ENCODE results near the gene TBC1D8. TPM values are rescaled to one million over a fixed set of nuclear protein-coding genes. Genes with fewer than 3 reads are reported as not detected.

The TBC1D8 gene
- total and polyA plus RNA-seq, 2 of the 8 experiments (the other 6 are each of a cell fraction or from before 2014, with no cell fraction given), result 20.8 to 21.8 TPM

DNA sequence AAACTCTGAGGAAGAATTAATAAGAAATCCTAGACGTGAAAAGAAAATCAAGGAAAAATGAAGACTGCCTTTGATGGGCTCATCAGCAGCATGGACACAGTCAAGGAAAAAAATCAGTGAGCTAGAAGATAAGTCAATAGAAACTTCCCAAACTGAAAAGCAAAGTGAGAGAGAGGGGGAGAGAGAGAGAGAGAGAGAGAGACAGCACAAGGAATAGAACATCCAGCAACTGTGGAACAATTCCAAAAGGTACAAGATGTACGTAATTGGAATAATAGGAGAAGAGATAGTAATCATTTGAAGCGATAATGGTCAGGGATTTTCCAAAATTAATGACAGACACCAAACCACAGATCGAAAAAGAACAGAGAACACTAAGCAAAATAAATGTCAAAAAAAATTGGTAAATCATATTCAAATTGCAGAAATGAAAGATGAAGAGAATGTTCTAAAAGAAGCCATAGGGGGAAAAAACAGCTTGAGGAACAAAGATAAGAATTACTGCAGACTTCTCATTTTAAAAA, 54.5 kb downstream of the TBC1D8 start:
- Histone ChIP-seq H2BK20ac (ENCODE audit: low read length) (no peak overlapping the region), H2AK5ac (ENCODE audit: low read depth, low read length) (no peak overlapping the region), H3K23me2 (ENCODE audit: low read depth, low read length) (no peaks in the 10 kb centered on the region), H2BK120ac (replicated peaks; ENCODE audit: low read depth, low read length) (no peak overlapping the region), H3K4me3 (ENCODE audit: extremely low read depth in 1 of 4, insufficient read depth in 2 of 4, low read depth in 3 of 4, low read length in 4 of 4) (no peak overlapping the region), H4K8ac (ENCODE audit: extremely low read depth, insufficient read depth, low read length) (no peak overlapping the region), H4K91ac (replicated peaks; ENCODE audit: insufficient read length, low read length) (no peak overlapping the region), H3K4me1 (replicated peaks in 1 of 4; ENCODE audit: control insufficient read depth in 3 of 4, insufficient read depth in 4 of 4, low read length in 3 of 4) (no peaks in the 10 kb centered on the region), H2BK15ac (ENCODE audit: low read length) (no peak overlapping the region), H3K36me3 (ENCODE audit: control insufficient read depth in 2 of 4, insufficient read depth in 4 of 4, low read length in 3 of 4) (no peaks in the 10 kb centered on the region), H3K9ac (replicated peaks in 1 of 4; ENCODE audit: extremely low read depth in 1 of 4, low read depth in 3 of 4, low read length in 3 of 4) (no peak overlapping the region), H3K14ac (ENCODE audit: insufficient read length) (no peak overlapping the region), H2BK12ac (ENCODE audit: low read depth, low read length) (no peak overlapping the region), H2AFZ (ENCODE audit: low read length) (no peak overlapping the region), H3K56ac (replicated peaks; ENCODE audit: insufficient read length, low read depth, low read length) (no peak overlapping the region), H3K79me1 (ENCODE audit: low read depth, low read length) (peaks cover 2% of the 10 kb centered on the region; the same call in 1 of the 2 replicates), H4K20me1 (replicated peaks in 1 of 2; ENCODE audit: control insufficient read depth in 1 of 2, insufficient read depth in 2 of 2, low read length in 2 of 2) (peaks cover 0 to 2% of the 10 kb centered on the region in 2 experiments), H4K5ac (ENCODE audit: insufficient read length, low read depth, low read length) (no peak overlapping the region), H3K27me3 (replicated peaks in 1 of 4; ENCODE audit: control insufficient read depth in 3 of 4, extremely low read depth in 1 of 4, insufficient read depth in 3 of 4, low read length in 3 of 4) (no peaks in the 10 kb centered on the region), H3K4me2 (ENCODE audit: insufficient read depth in 1 of 2, low read depth in 2 of 2, low read length in 2 of 2) (no peak overlapping the region), H3K23ac (ENCODE audit: insufficient read length) (no peak overlapping the region), H3K4ac (replicated peaks; ENCODE audit: insufficient read length, low read depth, low read length) (no peak overlapping the region), H3K18ac (ENCODE audit: extremely low read depth, low read length) (no peak overlapping the region), H3K79me2 (ENCODE audit: control insufficient read depth in 1 of 2, insufficient read depth in 2 of 2, low read length in 2 of 2) (peaks cover 0 to 55% of the 10 kb centered on the region in 2 experiments; a peak in 3 of 4 replicates), H3K27ac (ENCODE audit: low read depth, low read length) (no peak overlapping the region), H2BK5ac (ENCODE audit: low read depth, low read length) (no peak overlapping the region), H3K9me3 (ENCODE audit: insufficient read depth in 2 of 2, low read depth in 1 of 2, low read length in 1 of 2) (no peaks in the 10 kb centered on the region)
- TF ChIP-seq RBBP5 (IDR thresholded peaks at IDR 0.05; ENCODE audit: borderline replicate concordance, low read depth, low read length), result no peak
- no peak for TF ChIP-seq SAP30 (IDR thresholded peaks at IDR 0.05; ENCODE audit: insufficient read depth, insufficient replicate concordance, low read length)
- no peak for TF ChIP-seq CBX8 (IDR thresholded peaks at IDR 0.05; ENCODE audit: borderline replicate concordance, low read depth, low read length)
- FAIRE-seq (no peak), DNase-seq (ENCODE audit: low read depth in 1 of 2, low spot score in 2 of 2) (no peak)
- POLR2A ChIA-PET (ENCODE audit: partially characterized antibody), result no interaction called here
- 92% methylated on average over 4 of the region's 4 CpGs; no CpG with 5 or more reads in 1 of the 2 experiments for WGBS, 2 experiments (ENCODE audit: extremely low coverage in 1 of 2, insufficient coverage in 1 of 2, insufficient read length in 1 of 2, insufficient replicate concordance in 2 of 2, low coverage in 1 of 2, low lambda C conversion rate in 2 of 2, missing lambda C conversion rate in 1 of 2)
- CTCF ChIA-PET (ENCODE audit: partially characterized antibody), result no interaction called here
